CD4-positive, alpha-beta T cell treated with Interleukin-1 beta for 1 hour (primary cell): ENCODE data around the gene FAM89A.

ENCODE experiments used
- DNase-seq, 2 donors: peaks; one replicate each; pipeline ENCODE4 v3.0.0-alpha.2; 2020 to 2022

FAM89A gene

DNA sequence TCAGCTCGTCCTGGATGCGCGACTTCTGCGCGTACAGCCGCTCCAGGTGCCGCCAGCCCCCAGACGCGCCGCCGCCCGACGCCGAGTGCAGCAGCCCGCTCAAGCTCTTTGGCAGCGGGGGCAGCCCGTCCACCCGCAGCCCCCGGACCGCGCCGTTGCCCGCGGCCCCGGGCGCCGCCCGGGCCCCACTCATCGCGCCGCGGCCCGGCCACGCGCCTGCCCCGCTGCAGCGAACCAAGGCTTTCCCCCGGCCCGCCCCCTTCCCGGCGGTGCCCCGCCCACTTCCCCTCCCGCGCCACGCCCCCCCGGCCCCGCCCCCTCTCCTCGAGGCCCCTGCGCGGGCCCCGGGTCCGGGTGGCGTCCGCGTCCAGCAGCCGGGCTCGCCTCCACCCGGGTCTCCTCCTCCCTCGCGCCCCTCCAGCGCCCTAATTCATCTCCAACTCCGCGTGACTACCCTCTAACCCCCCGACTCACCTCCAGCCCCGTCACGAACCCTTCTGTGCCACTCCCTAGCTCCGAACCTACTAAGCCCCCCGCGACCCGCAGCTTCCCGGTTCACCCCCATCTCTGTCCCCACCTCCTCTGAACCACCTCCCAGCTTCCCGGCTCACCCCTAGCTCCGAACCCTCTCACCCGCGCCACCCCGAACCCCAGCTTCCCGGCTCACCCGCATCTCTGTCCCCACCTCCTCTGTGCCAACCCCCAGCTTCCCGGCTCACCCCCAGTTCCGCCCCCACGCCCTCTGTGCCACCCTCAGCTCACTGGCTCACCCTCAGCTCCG is at the start of gene FAM89A:
TSS of gene FAM89A (minus strand) at position 236 of the 781 bp plus-strand sequence. CDS start at position 193, 43 bp downstream.
- DNase-seq, result peak; percentile 68 to 74

DNA sequence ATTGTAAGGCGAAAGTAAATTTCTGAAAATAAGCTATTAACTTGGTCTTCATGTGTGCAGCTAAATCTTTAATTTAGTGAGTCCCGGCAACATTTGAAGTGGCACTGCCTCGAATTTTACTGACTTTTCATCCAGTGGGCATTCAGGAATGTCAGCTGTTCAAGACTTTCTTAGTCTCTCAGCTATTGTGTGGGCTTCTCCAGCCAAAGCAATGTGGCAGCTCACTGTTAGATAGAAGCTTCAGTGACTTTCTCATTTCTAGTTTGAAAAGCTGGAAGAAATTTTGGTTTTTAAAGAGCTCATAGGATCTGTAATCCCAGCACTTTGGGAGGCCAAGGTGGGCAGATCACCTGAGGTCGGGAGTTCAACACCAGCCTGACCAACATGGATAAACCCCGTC is 44.3 kb upstream of the FAM89A start:
- no peak for DNase-seq

DNA sequence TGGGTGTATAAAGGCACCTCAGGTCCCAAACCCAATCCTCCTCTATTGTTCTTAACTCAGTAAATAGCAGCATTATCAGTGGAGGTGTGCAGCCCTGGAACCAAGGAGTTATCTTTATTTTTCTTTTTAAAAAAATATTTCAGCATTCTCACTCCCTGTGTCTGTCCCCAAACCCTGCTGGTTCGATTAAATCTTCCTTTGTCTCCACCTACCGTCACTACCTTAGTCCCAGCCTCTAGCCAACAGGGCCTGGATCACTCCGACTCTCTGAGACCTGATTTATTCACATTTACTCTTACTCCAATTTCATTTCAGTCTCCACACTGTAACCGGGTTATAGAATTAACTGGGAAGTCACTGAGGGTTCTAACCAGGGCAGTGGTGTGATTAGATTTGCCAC is 39.1 kb upstream of the FAM89A start:
- DNase-seq, result no peak

DNA sequence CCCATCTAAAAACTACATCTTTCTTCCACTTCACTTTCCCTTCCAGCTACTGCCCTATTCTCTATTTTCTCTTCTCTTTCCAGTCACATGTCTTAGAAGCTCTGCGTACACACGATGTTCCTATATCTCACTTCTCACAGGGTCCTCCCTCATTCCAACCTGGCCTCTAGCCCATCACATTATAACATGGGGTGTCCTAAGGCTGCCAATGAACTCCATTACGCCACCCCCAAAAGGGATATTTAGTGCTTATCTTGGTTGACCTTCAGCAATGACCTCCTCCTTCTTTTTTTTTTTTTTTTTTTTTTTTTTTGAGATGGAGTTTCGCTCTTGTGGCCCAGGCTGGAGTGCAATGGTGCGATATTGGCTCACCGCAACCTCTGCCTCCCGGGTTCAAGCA is 38.2 kb upstream of the FAM89A start:
- DNase-seq, result no peak

DNA sequence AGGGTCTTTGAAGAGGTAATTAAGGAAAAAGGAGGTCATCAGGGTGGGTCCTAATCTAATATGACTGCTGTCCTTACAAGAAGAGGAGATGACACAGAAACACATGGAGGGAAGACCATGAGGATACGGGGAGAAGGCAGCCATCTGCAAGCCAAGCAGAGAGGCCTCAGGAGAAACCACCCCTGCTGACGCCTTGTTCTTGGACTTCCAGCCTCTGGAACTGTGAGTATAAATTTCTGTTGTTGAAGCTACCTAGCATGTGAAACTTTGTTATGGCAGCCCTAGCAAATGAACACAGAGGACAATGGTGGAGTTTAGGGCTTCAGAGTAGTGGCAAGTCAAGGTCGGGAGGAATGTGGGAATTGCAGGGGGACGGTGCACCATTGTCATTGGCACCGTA is 36.7 kb upstream of the FAM89A start:
- DNase-seq, result no peak

GRCh38 chr1:231075497-231075896 is 35.4 kb upstream of the FAM89A start:
- no peak for DNase-seq

- DNase-seq, result no peak
Observed at GRCh38 chr1:231075020-231075419, 35.0 kb upstream of the FAM89A start.

GRCh38 chr1:231074046-231074445 is 34.0 kb upstream of the FAM89A start:
- no peak for DNase-seq

GRCh38 chr1:231073331-231073730 is 33.3 kb upstream of the FAM89A start:
- no peak for DNase-seq

DNA sequence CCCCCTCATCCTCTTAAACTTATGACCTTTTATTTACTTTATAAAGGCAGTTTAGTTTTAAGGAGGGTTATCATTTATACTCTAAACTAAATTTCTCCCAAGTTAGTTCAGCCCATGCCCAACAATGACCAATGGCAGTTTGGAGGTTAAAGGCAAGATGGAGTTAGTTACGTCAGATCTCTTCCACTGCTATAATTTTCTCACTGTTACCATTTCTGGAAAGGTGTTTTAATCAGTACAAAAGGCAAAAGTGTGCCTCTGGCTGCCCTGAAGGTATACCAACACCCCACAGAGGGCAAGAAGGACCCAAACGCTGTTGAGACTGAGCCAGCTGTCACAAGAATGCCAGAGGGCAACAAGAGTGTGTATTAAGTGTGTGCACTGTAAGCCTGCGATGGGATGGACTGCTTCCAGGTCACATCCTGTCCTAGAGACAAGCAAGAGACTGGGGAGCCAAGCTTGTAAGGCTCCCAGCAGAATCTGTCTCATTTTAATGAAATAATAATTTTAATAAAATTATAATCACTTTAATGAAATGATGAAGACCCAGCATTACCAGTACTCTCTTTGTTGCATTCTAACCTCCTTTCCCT is 32.5 kb upstream of the FAM89A start:
- no peak for DNase-seq

- DNase-seq, result no peak
Observed at GRCh38 chr1:231072041-231072440, 32.0 kb upstream of the FAM89A start.

GRCh38 chr1:231070758-231071444 is 30.8 kb upstream of the FAM89A start:
- no peak for DNase-seq

- no peak for DNase-seq
Observed at GRCh38 chr1:231069333-231069732, 29.3 kb upstream of the FAM89A start.

DNA sequence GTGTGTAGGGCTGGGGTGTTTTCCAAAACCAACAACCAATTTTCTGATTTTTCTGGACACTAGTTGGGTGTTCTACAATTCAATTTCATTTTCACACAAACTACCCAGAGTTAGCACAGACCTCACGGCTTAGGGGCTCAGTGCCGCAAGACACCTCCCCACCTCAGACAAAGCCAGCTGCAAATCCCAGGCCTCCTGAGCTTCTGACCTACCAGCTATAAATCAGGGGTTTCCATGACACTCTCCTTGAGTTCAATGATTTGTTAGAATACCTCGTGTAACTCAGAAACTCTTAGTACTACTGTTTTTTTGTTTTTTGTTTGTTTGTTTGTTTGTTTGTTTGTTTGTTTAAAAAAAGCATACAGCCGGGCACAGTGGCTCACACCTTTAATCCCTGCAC is 28.7 kb upstream of the FAM89A start:
- no peak for DNase-seq

- DNase-seq, result no peak
Observed at GRCh38 chr1:231065510-231066241, 25.6 kb upstream of the FAM89A start.

DNA sequence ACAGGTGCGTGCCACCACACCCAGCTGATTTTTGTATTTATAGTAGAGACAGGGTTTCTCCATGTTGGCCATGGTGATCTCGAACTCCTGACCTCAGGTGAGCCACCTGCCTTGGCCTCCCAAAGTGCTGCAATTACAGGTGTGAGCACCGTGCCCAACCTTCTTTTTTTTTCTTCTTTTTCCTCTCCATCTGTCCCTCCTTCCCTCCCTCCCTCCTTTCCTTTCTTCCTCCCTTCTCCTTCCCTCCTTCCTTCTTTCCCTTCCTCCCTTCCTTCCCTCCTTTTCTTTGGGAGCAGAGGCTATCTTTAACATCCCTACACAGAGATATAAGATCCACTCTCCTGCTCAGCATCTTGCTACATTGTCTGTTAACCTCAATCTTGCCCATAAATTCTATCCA is 24.4 kb upstream of the FAM89A start:
- DNase-seq, result no peak

- DNase-seq, result no peak
Observed at GRCh38 chr1:231063331-231063730, 23.3 kb upstream of the FAM89A start.

DNA sequence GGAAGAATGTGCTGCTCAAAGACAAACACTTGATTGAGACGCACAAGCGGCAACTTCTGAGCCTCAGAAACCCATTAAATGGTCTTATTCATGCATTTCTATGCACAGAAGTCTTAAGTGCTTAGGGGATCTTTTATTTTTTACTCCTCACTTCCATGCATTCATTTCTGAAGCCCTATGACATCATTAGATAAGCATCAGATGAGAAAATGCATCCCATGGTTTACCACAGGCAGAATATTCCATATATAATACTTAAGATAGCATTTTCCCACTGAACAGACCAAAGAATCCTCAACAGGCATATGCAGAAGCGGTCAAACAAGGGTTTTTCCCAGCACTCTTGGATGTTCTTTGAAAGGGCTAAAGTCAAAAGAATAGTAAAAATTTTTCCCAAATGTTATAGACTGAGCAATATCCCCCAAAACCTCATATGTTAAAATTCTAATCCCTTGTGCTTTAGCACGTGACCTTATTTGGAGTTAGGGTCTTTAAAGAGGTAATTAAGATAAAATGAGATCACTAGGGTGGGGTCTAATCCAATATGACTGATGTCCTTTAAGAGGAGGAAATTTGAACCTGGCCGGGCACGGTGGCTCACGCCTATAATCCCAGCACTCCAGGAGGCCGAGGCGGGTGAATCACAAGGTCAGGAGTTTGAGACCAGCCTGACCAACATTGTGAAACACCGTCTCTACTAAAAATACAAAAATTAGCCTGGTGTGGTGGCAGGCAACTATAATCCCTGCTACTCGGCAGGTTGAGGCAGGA is 22.6 kb upstream of the FAM89A start:
- DNase-seq, result no peak

DNA sequence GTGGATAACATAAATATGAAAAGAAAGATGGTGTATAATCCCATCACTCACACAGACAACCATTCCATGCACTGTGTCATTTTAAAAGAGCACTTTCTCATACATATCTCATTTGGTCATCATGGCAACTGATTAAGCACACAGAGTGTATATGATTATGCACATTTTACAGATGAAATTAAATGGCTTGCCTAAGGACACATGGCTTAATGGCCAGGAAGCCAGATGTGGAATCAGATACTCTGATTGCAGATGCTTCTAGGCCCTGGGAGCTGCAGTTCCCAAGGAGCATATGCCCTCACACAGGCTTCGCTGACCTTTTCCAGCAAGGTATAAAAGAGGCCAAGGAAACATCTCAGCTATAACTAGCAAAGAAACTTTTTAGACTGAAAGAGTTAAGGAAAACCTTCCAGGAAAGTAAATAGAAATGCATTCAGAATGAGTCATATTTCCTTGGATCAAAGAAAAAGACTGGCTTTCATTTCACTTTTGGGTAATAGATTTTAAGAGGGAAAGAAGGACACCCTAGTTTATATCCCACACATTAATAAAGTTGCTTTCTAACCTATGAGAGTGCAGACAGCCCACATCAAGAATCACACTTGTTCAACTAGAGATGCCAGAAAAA is 19.6 kb upstream of the FAM89A start:
- no peak for DNase-seq

DNA sequence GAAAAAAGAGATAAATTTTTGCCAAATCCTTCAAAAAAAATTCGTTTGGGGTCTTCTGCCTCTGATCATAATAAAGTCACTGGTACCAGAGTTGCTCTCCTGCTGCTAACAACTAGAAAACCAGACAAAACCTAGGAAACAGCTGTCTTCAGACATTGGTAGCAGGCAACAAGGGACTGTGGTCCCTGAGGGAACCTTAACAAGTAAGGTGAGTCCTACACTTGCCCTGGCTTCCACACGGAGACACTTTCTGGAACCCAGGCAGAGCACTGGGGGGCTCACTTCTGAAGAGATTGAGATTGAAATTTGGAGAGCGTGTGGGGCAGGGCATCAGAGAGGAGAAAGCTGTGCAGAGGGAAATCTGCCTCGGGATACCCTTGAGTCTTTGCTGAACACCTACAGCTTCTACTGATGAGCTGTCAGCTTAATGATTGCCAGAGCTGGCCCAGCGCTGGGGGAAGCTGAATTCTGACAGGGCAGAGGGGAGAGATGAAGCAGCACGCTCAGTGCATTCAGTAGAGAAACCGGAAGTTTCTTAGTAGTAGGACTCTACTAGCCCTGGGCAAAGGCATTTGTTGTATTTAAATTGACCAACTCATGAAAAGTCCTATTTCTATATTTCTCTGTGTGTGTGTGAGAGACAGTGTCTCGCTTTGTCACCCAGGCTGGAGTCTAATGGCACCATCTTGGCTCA is 18.5 kb upstream of the FAM89A start:
- DNase-seq, result no peak

DNA sequence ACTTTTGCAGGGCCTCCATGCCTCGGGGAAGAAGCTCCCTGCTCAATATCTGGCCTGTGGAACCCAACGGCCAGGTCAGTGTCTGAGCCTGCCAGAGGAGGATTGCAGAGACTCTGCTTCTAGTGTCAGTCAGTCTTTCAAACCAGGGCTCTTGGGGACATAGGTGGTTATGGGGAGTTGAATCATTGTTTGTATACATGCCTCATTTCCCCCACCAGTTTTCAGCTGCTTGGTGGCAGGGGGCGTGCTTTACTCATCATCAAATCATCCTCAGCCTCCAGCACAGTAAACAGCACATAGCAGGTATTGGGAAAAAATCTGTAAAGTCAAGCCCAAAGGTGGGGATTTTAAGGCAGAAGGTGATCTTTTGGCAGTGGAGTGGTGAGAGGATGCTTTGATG is 17.4 kb upstream of the FAM89A start:
- no peak for DNase-seq

- no peak for DNase-seq
Observed at GRCh38 chr1:231055271-231055670, 15.2 kb upstream of the FAM89A start.
